ENCODE data around the gene SV2C. TPM values are rescaled to one million over a fixed set of nuclear protein-coding genes. Genes with fewer than 3 reads are reported as not detected.
A peak's percentile ranks its signal among the peaks of the same experiment; 100 is the strongest.
"Not testable (repeated sequence)": the region's sequence is repeated elsewhere in the genome, so short reads cannot be mapped to it uniquely, and the experiment has no call there.

The SV2C gene
- total RNA-seq, 2 donors from 2014 or later: not detected

GRCh38 chr5:76367623-76368371 lies 284.6 kb downstream of the SV2C start:
- no peak for DNase-seq
- Histone ChIP-seq H3K27ac (ENCODE audit: low read depth, low read length) (no peak overlapping the region), H3K4me1 (ENCODE audit: control insufficient read depth, insufficient read depth, low read length) (no peaks in the 10 kb centered on the region), H3K9ac (ENCODE audit: extremely low read depth, low read length, poor library complexity, severe bottlenecking) (no peak overlapping the region), H3K9me3 (ENCODE audit: control insufficient read depth, low read length) (peaks cover 7% of the 10 kb centered on the region), H3K4me3 (ENCODE audit: low read length) (no peak overlapping the region), H3K36me3 (ENCODE audit: control insufficient read depth, insufficient read depth, low read length) (no peaks in the 10 kb centered on the region), H3K27me3 (ENCODE audit: control insufficient read depth, insufficient read depth, low read length, poor library complexity, severe bottlenecking) (no peaks in the 10 kb centered on the region)
- peaks cover 9% of the 10 kb centered on the region for H3K36me3 Mint-ChIP-seq (ENCODE audit: low read depth)
- H3K27ac Mint-ChIP-seq: peak overlapping the region; percentile 27
- TF ChIP-seq CTCF (conservative IDR thresholded peaks at IDR 0.05): no peak
- H3K4me1 Mint-ChIP-seq: peaks cover 36% of the 10 kb centered on the region
- no peak overlapping the region for H3K4me3 Mint-ChIP-seq
- no peaks in the 10 kb centered on the region for H3K27me3 Mint-ChIP-seq (ENCODE audit: insufficient read depth)
- peaks cover 11% of the 10 kb centered on the region for H3K9me3 Mint-ChIP-seq
- 94 to 100% methylated on average over 2 to 6 of the region's 6 CpGs for WGBS, 2 experiments (ENCODE audit: insufficient coverage in 1 of 2, insufficient read length in 1 of 2)

DNA sequence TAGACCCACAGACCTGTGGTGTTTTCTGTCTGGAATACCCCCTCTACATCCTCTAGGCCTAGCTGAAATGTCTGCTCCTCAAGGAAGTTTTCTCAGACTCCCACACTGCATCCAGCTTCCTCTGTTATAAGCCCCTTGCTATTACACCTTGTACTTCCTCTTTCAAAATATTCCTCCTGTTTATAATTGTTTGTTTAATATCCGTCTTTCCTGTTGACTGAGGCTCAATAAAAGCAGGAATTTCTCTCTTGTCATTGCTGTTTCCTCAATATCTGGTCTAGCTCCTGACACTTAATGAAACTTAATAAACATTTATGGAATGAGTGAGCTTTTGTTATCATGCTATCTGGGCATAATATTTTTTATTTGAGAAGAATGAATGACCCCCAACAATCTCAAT lies 285.8 kb downstream of the SV2C start:
- no peak overlapping the region for H3K27ac Mint-ChIP-seq
- no peak overlapping the region for H3K4me3 Mint-ChIP-seq
- 100% methylated on average over 1 of the region's 1 CpG for WGBS, 2 experiments (ENCODE audit: insufficient coverage in 1 of 2, insufficient read length in 1 of 2)
- DNase-seq: no peak
- no peak overlapping the region for H3K9ac ChIP-seq (ENCODE audit: extremely low read depth, low read length, poor library complexity, severe bottlenecking)
- H3K27ac ChIP-seq (ENCODE audit: low read depth, low read length): no peak overlapping the region
- H3K36me3 Mint-ChIP-seq (ENCODE audit: low read depth): peaks cover 5% of the 10 kb centered on the region
- TF ChIP-seq CTCF (conservative IDR thresholded peaks at IDR 0.05): no peak
- H3K36me3 ChIP-seq (ENCODE audit: control insufficient read depth, insufficient read depth, low read length): no peaks in the 10 kb centered on the region
- H3K4me1 Mint-ChIP-seq: peaks cover 25% of the 10 kb centered on the region
- H3K9me3 Mint-ChIP-seq: peaks cover 11% of the 10 kb centered on the region
- H3K4me1 ChIP-seq (ENCODE audit: control insufficient read depth, insufficient read depth, low read length): no peaks in the 10 kb centered on the region
- H3K4me3 ChIP-seq (ENCODE audit: low read length): peak overlapping the region; percentile 1
- H3K27me3 Mint-ChIP-seq (ENCODE audit: insufficient read depth): no peaks in the 10 kb centered on the region
- peaks cover 7% of the 10 kb centered on the region for H3K9me3 ChIP-seq (ENCODE audit: control insufficient read depth, low read length)
- no peaks in the 10 kb centered on the region for H3K27me3 ChIP-seq (ENCODE audit: control insufficient read depth, insufficient read depth, low read length, poor library complexity, severe bottlenecking)

GRCh38 chr5:76369668-76370067 lies 286.5 kb downstream of the SV2C start:
- H3K4me3 ChIP-seq (ENCODE audit: low read length); H3K27ac ChIP-seq (ENCODE audit: low read depth, low read length); H3K36me3 Mint-ChIP-seq (ENCODE audit: low read depth); H3K9ac ChIP-seq (ENCODE audit: extremely low read depth, low read length, poor library complexity, severe bottlenecking); H3K4me3 Mint-ChIP-seq; DNase-seq; H3K9me3 ChIP-seq (ENCODE audit: control insufficient read depth, low read length); H3K27ac Mint-ChIP-seq; H3K36me3 ChIP-seq (ENCODE audit: control insufficient read depth, insufficient read depth, low read length); H3K4me1 ChIP-seq (ENCODE audit: control insufficient read depth, insufficient read depth, low read length); H3K27me3 ChIP-seq (ENCODE audit: control insufficient read depth, insufficient read depth, low read length, poor library complexity, severe bottlenecking); H3K27me3 Mint-ChIP-seq (ENCODE audit: insufficient read depth): not testable (repeated sequence)
- Mint-ChIP-seq H3K4me1 (peaks cover 22% of the 10 kb centered on the region), H3K9me3 (peaks cover 11% of the 10 kb centered on the region)
- WGBS, 2 experiments (ENCODE audit: insufficient coverage in 1 of 2, insufficient read length in 1 of 2): 88% methylated on average over 6 of the region's 8 CpGs; no CpG with 5 or more reads in 1 of the 2 experiments

Data from endodermal cell (in vitro differentiated cells).